Glomerular endothelial cell (primary cell): ENCODE measurements around the gene ALDH3A1. TPM values are rescaled to one million over a fixed set of nuclear protein-coding genes. Genes with fewer than 3 reads are reported as not detected.

Experiments
- DNase-seq: peaks from one replicate; pipeline ENCODE4 v3.0.0-alpha.2; 2011; ENCODE audit warnings: low read depth, low spot score; ENCODE audit errors: extremely low read depth
- total RNA-seq: library from RNA; depleted of rRNA; stranded (reverse); fragments of >200 nt; gene quantifications from 2 replicates; pipeline ENCODE4 v1.2.3, GENCODE V29; 2015

The ALDH3A1 gene
- total RNA-seq, 1 donor from 2014 or later = not detected

DNA sequence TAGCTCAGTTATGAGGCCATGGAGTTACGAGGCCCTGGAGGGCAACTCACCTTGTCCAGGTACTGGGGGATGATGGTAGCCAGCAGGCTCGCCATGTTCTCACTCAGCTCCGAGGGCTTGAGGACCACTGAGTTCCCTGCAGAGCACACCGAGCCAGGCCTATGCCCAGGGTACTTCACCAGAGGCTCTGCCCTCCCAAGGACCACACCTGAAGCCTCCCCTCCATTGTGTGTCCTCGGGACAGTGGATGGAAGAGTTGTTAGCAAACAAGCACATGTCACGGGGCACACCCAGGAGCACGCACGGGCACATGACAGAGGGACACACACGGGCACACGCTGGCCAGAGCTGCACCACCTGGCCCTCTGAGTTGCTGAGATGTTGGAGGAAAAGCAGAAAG, 5.6 kb downstream of the ALDH3A1 start:
- no peak for DNase-seq

DNA sequence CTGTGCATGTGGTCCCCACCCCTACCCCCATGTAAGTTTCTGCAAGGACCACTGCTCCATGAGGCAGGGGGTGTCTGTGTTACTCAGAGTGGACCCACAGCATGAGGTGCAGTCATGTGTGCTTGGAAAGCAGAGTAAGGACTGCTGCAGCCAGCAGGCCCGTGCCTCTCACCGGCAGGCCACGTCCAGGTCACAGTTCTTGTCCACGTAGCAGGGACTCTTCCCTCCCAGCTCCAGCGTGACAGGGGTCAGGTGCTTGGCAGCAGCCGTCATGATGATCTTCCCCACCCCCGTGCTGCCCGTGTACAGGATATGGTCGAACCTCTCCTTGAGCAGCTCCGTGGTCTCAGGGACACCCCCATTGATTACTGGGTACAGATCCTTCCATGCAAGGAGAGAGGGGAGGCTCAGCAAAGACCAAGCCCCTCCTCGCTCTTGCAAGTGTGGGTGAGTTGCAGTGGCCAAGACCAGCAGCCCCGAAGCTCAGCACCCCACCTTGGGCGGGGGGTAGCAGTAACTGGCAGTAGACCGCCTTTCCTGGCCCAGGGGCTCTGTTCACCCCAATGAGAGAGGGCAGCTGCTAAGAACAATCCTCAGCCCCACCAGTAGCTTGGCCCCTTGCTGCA, 6.2 kb downstream of the ALDH3A1 start:
- DNase-seq = no peak

DNA sequence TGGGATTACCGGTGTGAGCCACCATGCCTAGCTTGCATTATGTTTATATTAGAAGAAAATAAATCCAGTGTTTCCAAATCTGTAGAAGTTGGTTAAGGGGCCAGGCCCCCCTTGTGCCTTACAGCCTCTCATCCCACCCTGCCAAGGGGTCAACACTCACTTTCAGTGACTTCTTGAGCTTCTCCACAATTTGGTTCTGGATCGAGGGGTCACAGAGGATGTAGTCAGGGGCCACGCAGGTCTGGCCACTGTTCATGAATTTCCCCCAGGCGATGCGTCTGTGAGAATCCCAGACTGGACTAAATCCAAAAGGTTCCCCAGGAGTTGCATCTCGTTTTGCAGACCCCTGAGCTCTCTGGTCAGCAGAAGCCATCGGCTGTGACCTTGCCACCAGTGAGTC, 7.2 kb downstream of the ALDH3A1 start:
- no peak for DNase-seq

DNA sequence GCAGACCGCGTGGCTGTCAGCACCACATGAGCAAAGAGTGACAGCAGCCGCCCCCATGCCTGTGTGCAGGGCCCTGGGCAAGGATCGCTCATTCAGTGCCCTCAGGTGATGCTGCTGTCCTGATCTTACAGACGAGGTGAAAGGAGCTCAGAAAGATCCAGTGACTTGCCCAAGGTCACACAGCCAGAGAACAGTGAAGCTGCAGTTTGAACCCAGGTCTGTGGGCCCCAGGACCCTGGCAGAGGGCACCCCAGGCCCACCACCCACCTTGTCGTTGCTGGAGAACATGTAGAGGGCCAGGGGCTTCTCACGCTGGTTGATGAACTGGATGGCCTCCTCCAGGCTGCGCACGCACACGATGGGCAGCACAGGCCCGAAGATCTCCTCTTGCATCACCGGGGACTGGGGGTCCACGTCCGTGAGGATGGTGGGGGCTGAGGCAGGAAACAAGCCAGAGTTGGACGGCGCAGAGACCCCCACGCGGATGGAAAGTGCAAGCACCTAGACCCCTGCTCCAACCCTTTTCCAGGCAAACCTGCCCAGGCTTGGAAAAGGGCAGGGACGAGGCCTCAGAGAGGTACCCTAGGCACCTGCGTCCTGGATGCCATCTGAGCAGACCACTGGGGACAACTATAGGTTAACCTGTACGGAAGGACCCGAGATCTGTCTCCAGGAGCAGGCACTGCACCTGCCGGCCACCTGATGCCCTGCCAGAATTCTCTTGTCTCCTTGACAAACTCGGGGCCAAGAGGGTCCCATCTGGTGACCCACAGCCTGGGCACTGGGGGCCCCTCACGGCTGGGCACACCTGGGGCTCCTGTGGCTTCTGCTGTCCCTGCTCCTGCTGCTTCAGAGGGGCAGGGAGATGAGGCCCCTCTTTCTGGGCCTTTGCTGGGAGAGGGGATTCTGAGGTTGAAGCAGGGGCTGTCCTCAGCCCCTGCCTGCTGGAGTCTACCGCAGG, 8.6 kb downstream of the ALDH3A1 start:
- no peak for DNase-seq

DNA sequence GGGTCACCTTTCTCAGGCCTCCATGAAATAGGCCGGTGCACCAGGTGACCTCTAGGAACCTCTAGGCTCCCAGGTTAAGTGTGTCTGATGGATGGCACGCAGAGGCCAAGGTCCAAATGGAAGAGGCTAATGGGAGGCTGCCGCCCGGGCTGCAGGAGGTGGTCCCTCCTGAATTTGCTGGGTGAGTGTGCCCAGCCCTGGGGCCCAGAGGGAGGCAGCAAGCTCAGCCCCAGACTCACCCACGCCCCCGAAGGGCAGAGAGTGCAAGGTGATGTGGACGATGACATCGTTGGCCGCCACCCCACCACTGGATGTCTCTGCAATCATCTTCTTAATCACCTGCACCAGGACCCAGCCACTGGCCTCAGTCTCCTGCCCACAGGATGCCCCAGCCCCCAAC, 9.3 kb downstream of the ALDH3A1 start:
- no peak for DNase-seq

DNA sequence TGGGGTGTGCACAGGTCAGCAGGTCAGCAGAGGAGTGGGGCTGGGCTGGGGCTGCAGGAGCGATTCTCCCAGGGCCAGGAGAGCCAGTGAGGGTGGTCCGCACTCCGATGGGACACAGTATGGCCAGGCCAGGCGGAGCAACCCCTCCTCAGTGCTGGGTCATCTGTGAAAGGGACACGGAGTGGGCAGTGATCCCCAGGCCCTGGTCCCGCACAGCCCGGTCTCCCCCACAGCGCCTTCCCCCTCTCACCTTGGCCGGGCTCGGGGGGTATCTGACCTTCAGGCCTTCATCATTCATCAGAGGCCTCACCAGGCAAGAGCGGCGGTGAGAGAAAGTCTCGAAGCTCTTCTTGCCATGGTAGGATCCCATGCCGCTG, 10.0 kb downstream of the ALDH3A1 start:
- no peak for DNase-seq

DNA sequence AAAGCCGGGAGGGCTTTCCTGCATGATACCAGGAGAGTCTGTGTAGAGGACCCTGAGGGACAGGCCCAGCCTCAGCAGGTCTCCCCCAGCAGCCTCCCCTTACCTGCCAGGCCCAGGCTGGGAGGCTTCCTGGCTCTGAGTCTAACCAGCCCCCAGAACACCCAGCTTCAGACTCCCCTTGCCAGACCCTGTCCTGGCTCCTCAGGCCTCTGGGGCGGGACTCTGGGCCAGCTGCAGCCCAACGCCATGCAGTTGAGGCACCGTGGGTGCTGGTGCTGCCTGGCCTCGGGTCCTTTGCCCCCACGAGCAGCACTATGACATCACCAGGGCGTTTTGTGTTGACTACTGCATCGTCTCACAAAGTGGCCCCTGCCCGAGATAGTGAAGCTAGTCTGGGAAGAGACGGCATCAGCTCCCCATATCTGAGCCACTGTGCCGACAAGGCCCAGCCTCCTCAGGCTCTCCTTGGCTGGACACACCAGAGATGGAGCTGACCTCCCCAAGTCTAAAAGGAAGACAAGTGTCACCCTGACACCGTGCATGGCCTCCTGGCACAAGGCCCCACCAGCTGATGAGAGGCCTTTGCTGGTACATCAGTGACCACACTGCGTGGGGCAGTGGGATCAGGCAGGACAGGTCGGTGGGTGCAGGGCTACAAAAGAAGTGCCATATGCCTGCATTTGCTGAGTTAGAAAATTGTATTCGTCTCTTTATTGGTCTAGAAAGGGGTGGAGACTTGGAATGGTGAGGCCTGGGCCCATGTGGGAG, 10.6 kb downstream of the ALDH3A1 start:
- DNase-seq = no peak

DNA sequence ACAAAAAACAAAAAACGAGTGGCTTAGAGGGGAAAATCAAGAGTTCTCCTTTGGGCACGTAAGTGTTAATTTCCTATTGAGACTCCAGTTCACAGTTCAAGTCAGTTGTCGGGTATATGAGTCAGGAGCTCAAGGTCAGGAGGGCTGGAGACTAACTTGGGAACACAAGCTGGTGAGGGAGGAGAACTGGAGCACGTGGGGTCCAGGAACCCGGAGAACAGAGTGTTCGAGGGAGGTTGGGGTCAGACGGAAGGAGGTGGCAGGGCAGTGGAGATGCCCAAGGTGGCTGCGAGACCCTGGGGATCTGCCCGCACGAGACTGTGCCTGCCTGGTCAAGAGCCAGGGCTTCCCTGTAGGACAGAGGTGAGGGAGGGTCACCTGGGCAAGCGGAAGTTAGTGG, 12.0 kb downstream of the ALDH3A1 start:
- DNase-seq = no peak

DNA sequence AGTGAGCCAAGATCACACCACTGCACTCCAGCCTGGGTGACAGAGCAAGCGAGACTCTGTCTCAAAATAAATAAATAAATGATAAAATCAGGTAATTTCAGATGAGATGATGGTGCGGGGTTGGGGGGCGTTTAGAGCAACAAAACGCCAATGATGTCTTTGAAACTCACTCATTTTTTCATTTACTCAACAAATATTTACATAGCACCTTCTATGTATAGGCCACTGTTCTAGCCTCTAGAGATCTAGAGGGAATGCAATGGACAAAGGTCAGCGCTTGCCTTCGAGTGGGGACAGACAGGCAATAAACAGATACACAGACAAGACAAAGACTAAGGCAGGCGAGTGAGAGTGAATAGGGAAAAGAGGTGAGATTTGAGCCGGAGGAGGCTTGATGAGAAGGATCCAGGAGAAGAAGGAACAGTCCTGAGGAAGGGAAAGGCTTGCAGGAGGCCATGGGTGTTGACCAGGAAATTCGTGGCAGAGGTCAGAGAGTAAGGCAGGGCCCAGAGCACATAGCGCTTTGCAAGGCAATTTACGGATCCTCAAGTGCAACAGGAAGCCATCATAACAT, 14.1 kb downstream of the ALDH3A1 start:
- DNase-seq = no peak

DNA sequence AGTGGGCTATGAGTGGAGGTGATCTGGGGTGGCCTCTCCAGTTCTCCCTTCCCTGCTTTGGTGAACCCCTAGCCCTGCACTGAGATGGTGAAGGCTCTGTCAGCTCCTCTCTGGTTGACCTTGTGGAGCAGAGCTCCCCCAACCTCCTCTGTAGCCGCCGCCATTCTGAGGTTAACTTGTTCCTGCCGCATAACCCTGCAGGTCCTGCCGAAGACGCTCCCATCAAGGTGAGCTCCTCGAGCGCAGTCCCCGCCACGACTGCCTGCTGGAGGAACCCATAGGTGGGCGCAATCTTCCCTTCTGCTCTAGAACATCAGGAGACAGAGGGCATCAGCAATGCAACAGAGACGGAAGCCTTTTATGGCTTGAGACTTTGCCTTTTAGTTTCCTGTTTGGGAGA, 16.5 kb downstream of the ALDH3A1 start:
- no peak for DNase-seq

DNA sequence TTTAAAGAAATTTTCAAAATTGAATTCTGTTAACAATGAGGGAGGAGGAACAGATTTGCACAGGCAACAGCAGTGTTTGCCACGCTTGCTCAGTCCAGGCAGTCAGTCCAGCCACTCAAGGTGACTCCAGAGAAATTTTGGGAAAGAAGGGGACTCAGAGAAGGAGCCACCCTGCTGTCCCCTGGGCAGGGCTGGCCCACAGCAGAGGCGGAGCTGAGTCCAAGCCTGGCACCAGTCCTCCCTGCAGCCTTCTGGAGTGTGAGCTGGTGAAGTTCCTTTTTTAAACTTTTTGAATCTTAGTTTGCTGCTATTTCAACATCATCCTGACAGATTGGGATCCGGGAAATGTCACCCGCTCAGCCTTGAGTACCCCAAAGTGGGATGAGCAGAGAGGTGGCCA, 17.3 kb downstream of the ALDH3A1 start:
- DNase-seq = no peak

DNA sequence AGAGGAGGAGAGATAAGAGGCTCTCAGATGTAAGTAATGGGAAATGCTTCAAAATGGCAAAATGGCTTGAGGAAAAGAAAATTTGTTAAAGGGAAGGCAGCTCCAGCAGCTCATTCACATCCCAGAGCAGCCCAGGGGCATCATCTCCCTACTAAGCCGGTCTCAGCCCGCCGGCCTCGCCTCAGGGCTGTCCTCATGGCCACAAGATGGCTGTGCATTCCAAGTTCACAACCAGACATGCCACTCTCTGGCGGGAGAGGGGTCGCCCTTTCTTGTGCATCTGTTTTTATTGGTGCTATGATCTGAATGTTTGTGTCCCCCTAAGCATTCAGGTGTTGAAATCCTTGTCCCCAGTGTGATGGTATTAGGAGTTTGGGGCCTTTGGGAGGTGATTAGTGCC, 18.2 kb downstream of the ALDH3A1 start:
- DNase-seq = no peak

DNA sequence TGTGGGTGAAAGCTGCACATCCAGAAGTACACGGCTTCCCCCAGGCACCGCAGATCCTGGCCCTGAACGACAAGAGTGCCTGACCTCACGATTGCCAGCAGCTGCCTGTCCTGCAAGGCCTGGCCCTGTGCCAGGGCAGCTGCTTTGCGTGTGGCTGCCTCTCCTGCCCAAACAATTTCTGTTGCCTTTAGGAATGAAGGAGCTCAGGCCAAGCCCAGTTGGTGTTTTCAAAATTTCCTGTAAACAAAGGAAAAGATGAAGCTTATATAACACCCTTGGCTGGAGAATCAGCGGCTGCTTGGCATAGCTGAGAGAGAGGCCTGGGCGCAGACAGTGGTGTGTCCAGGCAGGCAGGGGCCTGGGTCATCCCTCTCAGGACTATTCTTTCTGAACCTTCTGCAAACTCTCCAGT, 20.0 kb downstream of the ALDH3A1 start:
- no peak for DNase-seq

DNA sequence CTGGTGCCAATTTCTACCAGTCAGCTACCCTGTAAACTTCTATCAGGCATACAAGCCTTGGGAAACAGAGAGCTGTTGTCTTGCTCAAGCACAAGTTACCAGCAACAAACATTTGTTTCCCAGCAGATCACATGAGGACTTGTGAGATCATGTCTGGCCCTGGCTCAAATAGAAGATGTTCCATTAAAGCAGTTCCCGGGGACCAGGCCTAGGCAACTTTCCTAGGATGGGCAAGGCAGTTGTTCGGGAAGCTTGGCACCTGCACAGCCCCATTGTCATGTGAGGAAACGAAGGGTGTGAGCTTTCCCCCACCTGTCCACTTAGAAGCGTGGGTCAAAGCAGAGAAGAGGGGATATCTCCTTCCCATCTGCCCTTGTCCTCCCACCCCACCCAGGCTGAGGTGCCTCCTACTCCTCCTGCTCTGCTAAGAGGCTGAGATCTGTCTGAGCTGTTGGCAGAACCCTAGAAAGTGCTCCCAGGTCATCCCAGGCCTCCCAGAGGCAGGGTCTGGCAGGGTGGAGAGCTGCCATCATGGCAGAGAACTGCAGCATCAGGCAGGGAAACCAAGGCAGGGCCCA, 20.5 kb downstream of the ALDH3A1 start:
- no peak for DNase-seq

DNA sequence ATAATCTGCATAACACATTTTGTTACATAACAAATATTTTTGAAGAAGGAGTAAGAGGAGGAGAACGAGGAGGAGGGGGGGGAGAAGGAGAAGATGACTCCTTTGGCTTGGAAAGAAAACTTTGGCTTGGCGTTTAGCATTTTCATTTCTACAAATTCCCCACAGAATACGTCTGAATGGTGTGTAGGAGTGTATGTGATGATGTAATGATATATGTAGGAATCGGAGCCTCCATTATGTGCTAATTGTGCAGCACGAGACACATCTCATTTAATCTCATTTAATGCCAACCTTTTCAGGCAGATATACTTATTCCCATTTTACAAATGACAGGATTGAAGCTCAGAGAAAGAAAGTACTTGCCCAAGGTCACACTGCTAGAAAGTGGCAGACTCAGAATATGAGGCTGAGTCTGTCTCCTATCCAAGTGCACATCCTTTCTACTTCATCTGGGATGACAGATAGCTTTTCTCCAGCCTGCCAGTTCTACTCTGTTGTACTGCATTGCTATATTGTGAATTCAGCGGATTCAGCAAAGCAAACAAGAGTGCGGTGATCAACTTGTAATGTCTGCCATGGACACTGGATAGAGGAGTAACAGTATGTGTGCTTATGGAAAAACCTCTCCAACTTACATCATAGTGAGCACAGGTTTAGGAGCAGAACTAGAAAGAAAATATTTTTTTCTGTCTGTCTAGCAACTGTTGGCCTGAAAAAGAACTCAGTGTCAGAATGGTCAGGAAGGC, 21.3 kb downstream of the ALDH3A1 start:
- no peak for DNase-seq

DNA sequence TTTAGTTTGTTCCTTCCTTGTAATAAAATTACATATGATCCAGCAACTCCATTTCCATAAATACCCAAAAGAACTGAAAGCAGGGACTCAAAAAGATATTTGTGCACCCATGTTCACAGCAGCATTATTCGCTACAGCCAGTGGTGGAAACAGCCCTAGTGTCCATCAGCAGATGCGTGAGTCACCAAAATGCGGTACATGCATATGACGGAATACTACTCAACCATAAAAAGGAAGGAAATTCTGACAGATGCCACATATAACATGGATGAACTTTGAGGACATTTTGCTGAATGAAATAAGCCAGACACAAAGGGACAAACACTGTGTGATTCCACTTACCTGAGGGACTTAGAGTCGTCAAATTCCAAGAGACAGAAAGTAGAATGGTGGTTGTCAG, 22.6 kb downstream of the ALDH3A1 start:
- DNase-seq = no peak

DNA sequence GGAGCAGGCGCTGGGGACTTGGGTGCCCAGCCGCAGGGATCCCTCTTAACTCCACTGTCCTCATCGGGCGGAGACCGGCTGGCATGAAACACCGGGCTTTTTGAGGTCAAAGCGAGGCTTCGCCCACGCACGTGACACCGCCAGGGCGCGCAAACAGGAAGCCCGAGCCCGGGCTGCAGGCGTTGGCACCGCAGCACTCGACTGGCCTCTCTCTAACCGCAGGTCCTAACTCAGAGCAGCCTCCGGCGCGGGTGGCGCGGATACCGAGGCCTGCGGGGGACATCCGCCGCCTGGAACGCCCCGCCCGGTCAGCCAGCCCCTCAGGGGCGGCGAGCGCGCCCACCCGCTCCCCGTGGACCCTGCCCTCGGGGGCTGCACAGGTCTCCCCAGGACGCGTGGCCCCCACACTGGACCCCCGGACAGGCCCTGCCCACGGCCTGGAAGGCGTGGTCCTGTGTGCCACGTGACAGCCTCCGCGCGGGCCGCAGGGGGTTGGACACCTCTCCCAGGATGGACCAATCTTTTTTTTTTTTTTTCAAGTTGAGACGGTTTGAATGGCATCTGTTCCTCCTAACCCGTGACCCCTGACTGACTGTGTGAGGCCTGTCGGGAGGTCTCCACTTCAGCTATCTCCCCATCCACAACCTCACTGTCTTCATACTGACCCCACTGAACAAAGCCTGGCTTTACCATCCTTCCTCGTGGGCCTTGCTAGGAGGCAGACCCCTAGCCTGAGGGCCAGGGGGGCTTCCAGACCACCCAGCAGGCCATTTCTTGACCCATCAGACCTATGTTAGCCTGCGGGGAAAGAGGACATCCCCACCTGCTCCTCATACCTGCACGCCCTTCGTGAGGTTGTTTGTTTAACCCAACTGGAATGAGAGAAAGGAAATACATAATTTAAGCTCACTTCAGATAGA, 23.3 kb downstream of the ALDH3A1 start:
- no peak for DNase-seq

DNA sequence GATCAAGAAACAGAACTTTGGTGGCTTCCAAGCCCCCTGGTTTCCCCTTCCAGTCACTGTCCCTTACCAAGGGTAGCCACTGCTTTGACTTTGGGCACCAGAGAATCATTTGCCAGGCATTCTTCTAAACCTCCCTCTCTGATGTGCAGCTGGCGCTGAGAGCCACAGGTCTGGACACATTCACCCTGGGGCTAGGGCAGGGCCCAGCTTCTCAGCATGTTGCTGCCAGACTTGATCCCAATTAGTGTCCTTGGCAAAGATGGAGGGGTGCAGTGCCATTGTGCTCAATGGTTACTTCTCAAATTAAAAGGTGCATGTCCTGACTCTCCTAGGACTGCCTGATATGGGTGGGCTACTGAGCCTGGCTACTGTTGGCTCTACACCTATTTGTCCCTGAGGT, 24.1 kb downstream of the ALDH3A1 start:
- no peak for DNase-seq
